GM12891 (cell line): Measurements from ENCODE around the gene ZNF341.

Source experiments
- POLR2A ChIP-seq: IDR thresholded peaks from 2 replicates; pipeline ENCODE4 v1.6.1; 2011; ENCODE audit warnings: low read depth, low read length, control low read depth
- TAF1 ChIP-seq: IDR thresholded peaks from 2 replicates; pipeline ENCODE4 v1.6.1; 2011; ENCODE audit warnings: low read depth, low read length, control low read depth

GRCh38 chr20:33822991-33823390 is 91.2 kb downstream of the ZNF341 start:
- TF ChIP-seq POLR2A, result no peak
- no peak for TF ChIP-seq TAF1
